Muscle of leg (tissue), 16 donors: Measurements from ENCODE around the gene GORAB. TPM values are rescaled to one million over a fixed set of nuclear protein-coding genes. Genes with fewer than 3 reads are reported as not detected.

Source experiments
- DNase-seq: peaks from one replicate; pipeline ENCODE4 v3.0.0; 2013
- H3K27ac ChIP-seq: one replicate; pipeline ENCODE4 v1.5.1; 2013; ENCODE audit warnings: mild to moderate bottlenecking, low read length, control low read depth
- H3K27me3 ChIP-seq: one replicate; pipeline ENCODE4 v1.6.1; 2013; ENCODE audit warnings: low read length; ENCODE audit not compliant: control insufficient read depth, insufficient read depth
- H3K36me3 ChIP-seq: one replicate; pipeline ENCODE4 v1.6.1; 2013; ENCODE audit warnings: low read length; ENCODE audit not compliant: control insufficient read depth, insufficient read depth
- H3K4me1 ChIP-seq: one replicate; pipeline ENCODE4 v1.6.1; 2013; ENCODE audit warnings: low read length; ENCODE audit not compliant: control insufficient read depth, insufficient read depth
- H3K4me3 ChIP-seq: one replicate; pipeline ENCODE4 v1.5.1; 2013; ENCODE audit warnings: low read length, control low read depth
- H3K9me3 ChIP-seq: replicated peaks from 2 replicates; pipeline ENCODE4 v1.6.1; 2013; ENCODE audit warnings: low read depth, low read length; ENCODE audit not compliant: control insufficient read depth
- WGBS: methylation state at CpG from one replicate; pipeline ENCODE4 v1.1.5; 2013; ENCODE audit warnings: missing lambda C conversion rate; ENCODE audit not compliant: insufficient coverage; 5-methylcytosine and 5-hydroxymethylcytosine counted together
- long read RNA-seq, 11 donors: transcript quantifications; one replicate each; lab custom pipeline, GENCODE V29; 2026
- polyA plus RNA-seq, 8 donors: library from polyadenylated mRNA; unstranded; fragments of 120-200 nt; gene quantifications; one replicate each; pipeline versions ENCODE4 v1.2.1 to v1.2.3, GENCODE V29; 2013; ENCODE audit warnings: inconsistent platforms in 1 of 8, low replicate concordance in 1 of 8; ENCODE audit not compliant: insufficient read length in 8 of 8, insufficient read depth in 1 of 8
- total RNA-seq: library from RNA; stranded (reverse); fragments of 120-200 nt; gene quantifications from one replicate; pipeline ENCODE4 v1.2.4, GENCODE V29; 2013

The GORAB gene
- total RNA-seq: 19.7 TPM
- 10 to 100 TPM; 11.5 to 17.2 (median 14.7) TPM for polyA plus RNA-seq
- long read RNA-seq, donor 1, partial matches to known transcripts: 0 of 1 reads
- long read RNA-seq, donor 1, other reads (novel, unspliced or antisense): 0 of 1 reads
- long read RNA-seq, donor 2: 0 reads
- long read RNA-seq, donor 3, partial matches to known transcripts: 0 of 5 reads
- long read RNA-seq, donor 3, other reads (novel, unspliced or antisense): 0 of 5 reads
- long read RNA-seq, donor 4, partial matches to known transcripts: 0 of 2 reads
- long read RNA-seq, donor 4, other reads (novel, unspliced or antisense): 0 of 2 reads
- long read RNA-seq, donor 5, transcript GORAB-202 (5 exons, 2,189 nt): major isoform, 7 of 10 reads
- long read RNA-seq, donor 5, partial matches to known transcripts: 0 of 10 reads
- long read RNA-seq, donor 5, other reads (novel, unspliced or antisense): 0 of 10 reads
- long read RNA-seq, donor 6, transcript GORAB-202 (5 exons, 2,189 nt): major isoform, 5 of 6 reads
- long read RNA-seq, donor 6, partial matches to known transcripts: 0 of 6 reads
- long read RNA-seq, donor 6, other reads (novel, unspliced or antisense): 0 of 6 reads
- long read RNA-seq, donor 7, partial matches to known transcripts: 0 of 2 reads
- long read RNA-seq, donor 7, other reads (novel, unspliced or antisense): 0 of 2 reads
- long read RNA-seq, donor 8, partial matches to known transcripts: 0 of 4 reads
- long read RNA-seq, donor 8, other reads (novel, unspliced or antisense): 0 of 4 reads
- long read RNA-seq, donor 9, partial matches to known transcripts: 0 of 5 reads
- long read RNA-seq, donor 9, other reads (novel, unspliced or antisense): 0 of 5 reads
- long read RNA-seq, donor 10, transcript GORAB-202 (5 exons, 2,189 nt): major isoform, 7 of 7 reads
- long read RNA-seq, donor 10, partial matches to known transcripts: 0 of 7 reads
- long read RNA-seq, donor 10, other reads (novel, unspliced or antisense): 0 of 7 reads
- long read RNA-seq, donor 11, partial matches to known transcripts: 0 of 3 reads
- long read RNA-seq, donor 11, other reads (novel, unspliced or antisense): 0 of 3 reads

GRCh38 chr1:170531758-170532657 is at the start of gene GORAB:
TSS of gene GORAB (plus strand) at chr1:170532166. CDS start at chr1:170532224, 58 bp downstream.
- Histone ChIP-seq H3K27me3 (peaks cover 3% of the 10 kb centered on the region), H3K27ac (peak within 1 kb of the TSS; percentile 100), H3K36me3 (no peaks in the 10 kb centered on the region), H3K9me3 (no peaks in the 10 kb centered on the region), H3K4me3 (peak within 1 kb of the TSS; percentile 87), H3K4me1 (peaks cover 9% of the 10 kb centered on the region)
- under 1% methylated on average over 31 of the region's 36 CpGs for WGBS
- DNase-seq: peak; percentile 97

GRCh38 chr1:170483051-170483450 is 48.9 kb upstream of the GORAB start:
- no peaks in the 10 kb centered on the region for H3K27me3 ChIP-seq
- no peak overlapping the region for H3K4me3 ChIP-seq
- H3K27ac ChIP-seq: no peak overlapping the region
- no peaks in the 10 kb centered on the region for H3K36me3 ChIP-seq
- peak; percentile 31 for DNase-seq
- 40% methylated on average over 1 of the region's 5 CpGs for WGBS
- no peaks in the 10 kb centered on the region for H3K9me3 ChIP-seq
- H3K4me1 ChIP-seq: no peaks in the 10 kb centered on the region

- Histone ChIP-seq H3K4me1 (no peaks in the 10 kb centered on the region), H3K27me3 (no peaks in the 10 kb centered on the region), H3K27ac (no peak overlapping the region), H3K36me3 (no peaks in the 10 kb centered on the region), H3K4me3 (no peak overlapping the region), H3K9me3 (no peaks in the 10 kb centered on the region)
- DNase-seq: no peak
These were observed 44.5 kb upstream of the GORAB start for GRCh38 chr1:170487503-170487902.

- Histone ChIP-seq H3K36me3 (no peaks in the 10 kb centered on the region), H3K27ac (no peak overlapping the region), H3K9me3 (no peaks in the 10 kb centered on the region), H3K4me1 (no peaks in the 10 kb centered on the region), H3K27me3 (no peaks in the 10 kb centered on the region), H3K4me3 (no peak overlapping the region)
- no CpG with 5 or more reads among the region's 2 CpGs for WGBS
- no peak for DNase-seq
These were observed 40.7 kb upstream of the GORAB start for GRCh38 chr1:170491291-170491690.

GRCh38 chr1:170494369-170494768 is 37.6 kb upstream of the GORAB start:
- Histone ChIP-seq H3K27me3 (no peaks in the 10 kb centered on the region), H3K4me3 (no peak overlapping the region), H3K4me1 (no peaks in the 10 kb centered on the region), H3K9me3 (no peaks in the 10 kb centered on the region), H3K27ac (peak overlapping the region; percentile 4), H3K36me3 (no peaks in the 10 kb centered on the region)
- no CpG with 5 or more reads among the region's 3 CpGs for WGBS
- peak; percentile 32 for DNase-seq

GRCh38 chr1:170495006-170495405 is 37.0 kb upstream of the GORAB start:
- H3K27me3 ChIP-seq: no peaks in the 10 kb centered on the region
- H3K4me3 ChIP-seq: no peak overlapping the region
- H3K9me3 ChIP-seq: no peaks in the 10 kb centered on the region
- no peaks in the 10 kb centered on the region for H3K4me1 ChIP-seq
- no peaks in the 10 kb centered on the region for H3K36me3 ChIP-seq
- WGBS: no CpG with 5 or more reads among the region's 2 CpGs
- no peak for DNase-seq
- H3K27ac ChIP-seq: no peak overlapping the region

- Histone ChIP-seq H3K4me1 (no peaks in the 10 kb centered on the region), H3K27me3 (no peaks in the 10 kb centered on the region), H3K4me3 (no peak overlapping the region), H3K9me3 (no peaks in the 10 kb centered on the region), H3K36me3 (no peaks in the 10 kb centered on the region), H3K27ac (peak overlapping the region; percentile 62)
- WGBS: no CpG with 5 or more reads among the region's 1 CpG
- peak; percentile 93 for DNase-seq
These were observed 33.1 kb upstream of the GORAB start for GRCh38 chr1:170498876-170499275.

- Histone ChIP-seq H3K27me3 (no peaks in the 10 kb centered on the region), H3K4me3 (no peak overlapping the region), H3K36me3 (no peaks in the 10 kb centered on the region), H3K4me1 (no peaks in the 10 kb centered on the region), H3K9me3 (no peaks in the 10 kb centered on the region), H3K27ac (no peak overlapping the region)
- no CpG with 5 or more reads among the region's 1 CpG for WGBS
- DNase-seq: peak; percentile 45
These were observed 28.3 kb upstream of the GORAB start for GRCh38 chr1:170503665-170504064.

GRCh38 chr1:170510163-170510562 is 21.8 kb upstream of the GORAB start:
- H3K27me3 ChIP-seq: no peaks in the 10 kb centered on the region
- WGBS: no CpG with 5 or more reads among the region's 1 CpG
- no peaks in the 10 kb centered on the region for H3K9me3 ChIP-seq
- no peak overlapping the region for H3K4me3 ChIP-seq
- DNase-seq: no peak
- no peak overlapping the region for H3K27ac ChIP-seq
- H3K4me1 ChIP-seq: no peaks in the 10 kb centered on the region
- no peaks in the 10 kb centered on the region for H3K36me3 ChIP-seq
